Thymus (tissue), 11 donors: ENCODE results near the gene PREX1. TPM values are rescaled to one million over a fixed set of nuclear protein-coding genes. Genes with fewer than 3 reads are reported as not detected.

Source experiments
- DNase-seq, 9 donors: peaks; one replicate each; pipeline ENCODE4 v3.0.0-alpha.2; 2013; ENCODE audit warnings: low spot score in 9 of 9, low read depth in 6 of 9, missing footprints in 1 of 9
- H3K27ac ChIP-seq, 2 donors: one replicate each; pipeline ENCODE4 v1.5.1; 2013; ENCODE audit warnings: control low read depth in 1 of 2, low read depth in 1 of 2, low read length in 1 of 2, mild to moderate bottlenecking in 1 of 2, moderate library complexity in 1 of 2
- H3K27me3 ChIP-seq, 2 donors: one replicate each; pipeline ENCODE4 v1.5.1; 2013; ENCODE audit warnings: low read length in 1 of 2; ENCODE audit not compliant: control insufficient read depth in 2 of 2, insufficient read depth in 1 of 2
- H3K36me3 ChIP-seq, 2 donors: one replicate each; pipeline ENCODE4 v1.5.1; 2013; ENCODE audit warnings: low read length in 1 of 2, mild to moderate bottlenecking in 1 of 2, moderate library complexity in 1 of 2; ENCODE audit not compliant: control insufficient read depth in 2 of 2, insufficient read depth in 2 of 2
- H3K4me1 ChIP-seq, 2 donors: one replicate each; pipeline ENCODE4 v1.5.1; 2013; ENCODE audit warnings: low read length in 2 of 2; ENCODE audit not compliant: control insufficient read depth in 2 of 2, insufficient read depth in 2 of 2
- H3K4me3 ChIP-seq, 2 donors: one replicate each; pipeline ENCODE4 v1.5.1; 2013; ENCODE audit warnings: low read length in 2 of 2, control low read depth in 1 of 2, mild to moderate bottlenecking in 1 of 2
- H3K9me3 ChIP-seq, 2 donors: one replicate each; pipeline ENCODE4 v1.5.1; 2013; ENCODE audit warnings: low read length in 1 of 2, mild to moderate bottlenecking in 1 of 2; ENCODE audit not compliant: control insufficient read depth in 2 of 2, insufficient read depth in 1 of 2
- WGBS: extraction: QIAGEN DNeasy Blood & Tissue Kit; methylation state at CpG from one replicate; pipeline ENCODE4 v1.1.7; 2013; 5-methylcytosine and 5-hydroxymethylcytosine counted together
- polyA plus RNA-seq: library from polyadenylated mRNA; stranded (reverse); fragments of 200-250 nt; gene quantifications from one replicate; pipeline ENCODE4 v1.2.3, GENCODE V29; 2013
- total RNA-seq: library from RNA; stranded (reverse); fragments of 120-200 nt; gene quantifications from one replicate; pipeline ENCODE4 v1.2.4, GENCODE V29; 2013
- donor health status: healthy.

Gene PREX1
- total and polyA plus RNA-seq, 2 donors, result 12.5 to 19.8 TPM

DNA sequence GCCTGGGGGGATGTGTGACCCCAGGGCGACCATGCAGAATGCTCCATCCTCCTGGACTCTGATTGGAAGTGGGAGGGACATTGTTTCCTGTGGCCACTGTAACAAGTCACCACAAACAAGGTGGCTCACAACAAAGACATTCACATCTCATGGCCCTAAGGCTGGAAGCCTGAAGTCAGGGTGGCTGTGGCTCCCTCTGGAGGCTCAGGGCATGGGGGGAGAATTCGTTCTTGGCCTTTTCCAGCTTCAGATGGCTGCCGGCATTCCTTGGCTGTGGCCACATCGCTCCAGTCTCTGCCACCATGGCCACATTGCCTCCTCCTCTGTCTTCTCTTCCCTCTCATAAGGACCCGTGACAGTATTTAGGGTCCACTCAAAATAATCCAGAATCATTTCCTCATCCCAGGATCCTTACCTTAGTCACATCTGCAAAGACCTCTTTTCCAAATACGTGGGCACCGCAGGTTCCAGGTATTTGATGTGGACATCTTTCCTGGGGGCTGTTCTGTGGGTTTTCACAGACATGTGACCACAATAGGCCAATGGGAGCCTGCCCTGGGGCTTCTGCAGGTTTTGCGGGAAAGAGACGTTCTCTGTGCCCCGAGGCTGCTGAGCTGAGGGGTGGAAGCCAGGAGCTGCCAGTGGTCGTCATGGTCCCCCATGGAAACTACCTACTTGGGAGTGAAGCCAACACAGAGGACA is 249.3 kb downstream of the PREX1 start:
- no peak for DNase-seq
- Histone ChIP-seq H3K36me3 (no peaks in the 10 kb centered on the region), H3K4me3 (no peak overlapping the region), H3K4me1 (no peaks in the 10 kb centered on the region), H3K9me3 (no peaks in the 10 kb centered on the region), H3K27me3 (peaks cover 0 to 2% of the 10 kb centered on the region in 2 donors), H3K27ac (no peak overlapping the region)
- 87% methylated on average over 11 of the region's 11 CpGs for WGBS

DNA sequence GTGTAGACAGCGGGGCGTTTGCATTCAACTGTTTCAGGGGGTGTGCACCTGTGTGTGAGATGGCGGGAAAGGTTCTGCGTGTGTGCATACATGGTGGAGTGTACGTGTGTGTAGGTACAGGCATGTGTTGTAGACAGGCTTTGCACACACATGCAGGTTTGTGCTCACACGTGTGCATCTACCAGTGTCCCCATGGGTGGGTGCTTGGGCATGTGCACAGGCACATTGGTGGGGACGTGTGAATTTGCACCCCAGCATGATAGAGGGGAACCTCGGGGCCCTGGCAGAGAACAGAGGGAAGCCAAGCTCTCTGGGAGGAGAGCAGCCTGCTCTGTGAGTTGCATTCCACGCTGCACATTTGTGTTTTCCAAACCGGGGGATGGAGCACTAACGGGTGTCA is 250.2 kb downstream of the PREX1 start:
- Histone ChIP-seq H3K4me1 (no peaks in the 10 kb centered on the region), H3K27ac (no peak overlapping the region), H3K36me3 (no peaks in the 10 kb centered on the region), H3K4me3 (no peak overlapping the region), H3K27me3 (peaks cover 0 to 2% of the 10 kb centered on the region in 2 donors), H3K9me3 (no peaks in the 10 kb centered on the region)
- no peak for DNase-seq
- 89% methylated on average over 11 of the region's 11 CpGs for WGBS

DNA sequence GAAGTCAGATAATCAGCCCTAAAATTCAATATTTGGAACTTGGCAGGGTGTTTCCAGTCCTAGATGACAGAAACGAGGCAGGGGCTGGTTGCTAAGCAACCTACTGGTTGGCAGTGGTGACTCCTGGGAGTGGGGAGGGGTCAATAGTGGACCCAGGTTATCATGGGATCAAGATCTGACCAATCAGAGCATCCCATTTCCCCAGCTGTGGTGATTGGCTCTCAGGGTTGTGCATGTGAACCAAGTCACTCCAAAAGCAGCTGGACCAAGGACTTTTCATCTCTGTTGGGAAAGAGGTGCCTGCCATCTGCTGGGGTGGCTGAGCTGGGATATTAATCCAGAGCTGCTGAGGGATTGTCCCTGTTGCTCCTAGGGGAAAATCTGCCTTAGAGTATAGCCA is 253.4 kb downstream of the PREX1 start:
- Histone ChIP-seq H3K9me3 (no peaks in the 10 kb centered on the region), H3K4me3 (no peak overlapping the region), H3K36me3 (no peaks in the 10 kb centered on the region), H3K27ac (no peak overlapping the region), H3K4me1 (no peaks in the 10 kb centered on the region), H3K27me3 (no peaks in the 10 kb centered on the region)
- DNase-seq, result no peak
- 31% methylated on average over 1 of the region's 1 CpG for WGBS

Other genes starting within 250 kb of the PREX1 start
- gene ARFGEF2, start 93.7 kb upstream of the PREX1 start, total RNA-seq, result 17.8 TPM
- gene ARFGEF2, start 93.7 kb upstream of the PREX1 start, polyA plus RNA-seq, result 11.1 TPM
- 84.0 TPM for gene CSE1L, start 218.3 kb upstream of the PREX1 start, total RNA-seq
- gene CSE1L, start 218.3 kb upstream of the PREX1 start, polyA plus RNA-seq, result 30.4 TPM